HG02798 (cell line): ENCODE measurements around the gene AP4M1.
"Not testable (repeated sequence)": the region's sequence is repeated elsewhere in the genome, so short reads cannot be mapped to it uniquely, and the experiment has no call there.

Experiments
- ATAC-seq: cut with Tn5 transposase; IDR thresholded peaks from one replicate; pipeline ENCODE4 v1.9.1; 2021; ENCODE audit warnings: mild to moderate bottlenecking; ENCODE audit not compliant: unreplicated experiment, poor library complexity

Gene AP4M1

GRCh38 chr7:100128637-100128963 lies 27.2 kb downstream of the AP4M1 start:
- no peak for ATAC-seq

- ATAC-seq: not testable (repeated sequence)
Observed at GRCh38 chr7:100130220-100130607, 28.8 kb downstream of the AP4M1 start.

GRCh38 chr7:100130608-100131453 lies 29.4 kb downstream of the AP4M1 start:
- ATAC-seq: no peak

GRCh38 chr7:100132126-100132525 lies 30.7 kb downstream of the AP4M1 start:
- no peak for ATAC-seq

GRCh38 chr7:100132697-100133151 lies 31.3 kb downstream of the AP4M1 start:
- ATAC-seq: peak; percentile 76

GRCh38 chr7:100137851-100138760 lies 36.7 kb downstream of the AP4M1 start:
- no peak for ATAC-seq

GRCh38 chr7:100141555-100141949 lies 40.1 kb downstream of the AP4M1 start:
- ATAC-seq: no peak

- ATAC-seq: no peak
Observed at GRCh38 chr7:100142461-100142860, 41.0 kb downstream of the AP4M1 start.

GRCh38 chr7:100146350-100146749 lies 44.9 kb downstream of the AP4M1 start:
- not testable (repeated sequence) for ATAC-seq

GRCh38 chr7:100147278-100147677 lies 45.8 kb downstream of the AP4M1 start:
- ATAC-seq: no peak

- ATAC-seq: no peak
Observed at GRCh38 chr7:100148225-100148558, 46.7 kb downstream of the AP4M1 start.

- ATAC-seq: peak; percentile 99
Observed at GRCh38 chr7:100148559-100149328, 47.3 kb downstream of the AP4M1 start, which contains the start of gene LAMTOR4. Gene LAMTOR4 (plus strand): TSS chr7:100148918. CDS start chr7:100148973, 55 bp downstream.

- no peak for ATAC-seq
Observed at GRCh38 chr7:100152404-100152803, 51.0 kb downstream of the AP4M1 start.

GRCh38 chr7:100152937-100153666 lies 51.7 kb downstream of the AP4M1 start:
- ATAC-seq: no peak

- ATAC-seq: no peak
Observed at GRCh38 chr7:100153708-100154535, 52.5 kb downstream of the AP4M1 start.

- no peak for ATAC-seq
Observed at GRCh38 chr7:100154651-100155491, 53.4 kb downstream of the AP4M1 start.

GRCh38 chr7:100155553-100156317 lies 54.3 kb downstream of the AP4M1 start:
- ATAC-seq: no peak
